Subcutaneous adipose tissue (tissue), 4 donors: ENCODE measurements around the gene NUB1. TPM values are rescaled to one million over a fixed set of nuclear protein-coding genes. Genes with fewer than 3 reads are reported as not detected.

ENCODE experiments used
- CTCF ChIP-seq: fragments of 450-650 bp; IDR thresholded peaks from one replicate; pipeline ENCODE4 v1.5.1; 2016; ENCODE audit warnings: low read depth, mild to moderate bottlenecking, control low read depth, antibody characterized with exemption, moderate library complexity
- total RNA-seq, 4 donors: library from RNA; depleted of rRNA; stranded (reverse); fragments of >200 nt; gene quantifications; one replicate each; pipeline ENCODE4 v1.1.0, GENCODE V29; 2016

NUB1 gene
- total RNA-seq, 4 donors from 2014 or later, result 59.2 to 95.4 (median 66.1) TPM

DNA sequence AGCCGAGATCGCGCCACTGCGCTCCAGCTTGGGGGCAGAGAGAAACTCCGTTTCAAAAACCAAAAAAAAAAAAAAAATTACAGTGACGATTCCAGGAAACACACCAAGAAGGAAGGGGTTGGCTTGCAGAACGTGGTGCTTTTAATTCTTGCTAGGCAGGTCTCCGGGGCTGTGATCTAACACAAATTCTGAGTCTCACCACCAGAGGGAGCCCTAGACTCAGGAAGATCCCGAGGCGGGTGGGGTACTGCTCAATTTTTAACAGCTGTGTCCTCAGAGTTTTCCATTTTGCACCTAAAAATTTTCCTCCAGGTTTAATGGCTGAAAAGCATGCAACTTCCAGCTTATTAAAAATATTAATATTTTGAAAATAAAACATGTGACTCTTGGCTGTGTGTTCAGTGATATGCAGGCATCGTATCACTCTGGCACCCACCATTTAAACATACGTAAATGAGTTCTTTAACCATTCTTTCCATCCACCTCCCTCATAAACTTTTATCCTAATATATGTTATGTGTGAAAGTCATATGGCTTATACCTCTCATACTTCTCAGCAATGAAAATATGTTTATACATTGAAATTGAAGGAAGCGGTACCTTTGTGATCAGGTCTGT is 26.5 kb upstream of the NUB1 start:
- no peak for TF ChIP-seq CTCF

DNA sequence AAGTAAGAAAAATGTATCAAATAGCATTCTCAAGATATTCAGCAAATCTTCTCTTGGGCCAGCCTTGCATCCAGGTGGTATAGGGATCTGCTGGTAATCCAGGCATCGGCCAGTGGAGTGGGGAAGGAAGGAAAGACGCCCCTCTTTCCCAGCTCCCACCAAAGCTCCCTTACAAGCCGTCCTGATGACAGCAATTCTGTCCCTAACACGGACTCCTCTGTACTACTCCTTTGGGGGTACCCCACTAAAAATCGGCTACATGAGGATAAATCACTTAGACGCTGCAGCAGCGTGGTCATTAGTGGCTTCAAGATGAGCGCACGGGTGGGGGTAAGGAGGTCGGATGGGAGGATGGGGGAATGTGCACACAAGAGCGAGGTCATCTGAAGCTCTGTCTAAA is 24.7 kb upstream of the NUB1 start:
- no peak for TF ChIP-seq CTCF

DNA sequence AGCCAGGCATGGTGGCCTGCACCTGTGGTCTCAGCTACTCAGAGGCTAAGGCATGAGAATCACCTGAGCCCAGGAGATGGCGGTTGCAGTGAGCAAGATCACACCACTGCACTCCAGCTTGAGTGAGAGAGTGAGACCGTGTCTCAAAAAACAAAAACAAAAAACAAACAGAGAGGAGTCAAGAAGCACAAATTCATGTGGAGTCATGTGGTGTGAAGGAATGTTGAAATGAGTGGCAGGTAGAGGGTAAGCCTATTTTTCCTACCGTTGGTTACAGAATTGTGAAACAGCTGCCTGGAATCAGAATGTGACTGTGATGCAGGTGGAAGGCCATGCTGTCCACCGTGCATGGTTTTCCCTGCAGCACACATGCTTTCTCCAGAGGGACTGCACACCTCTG is 23.7 kb upstream of the NUB1 start:
- no peak for TF ChIP-seq CTCF

- TF ChIP-seq CTCF, result no peak
Measured at GRCh38 chr7:151319189-151319588, 22.4 kb upstream of the NUB1 start.

DNA sequence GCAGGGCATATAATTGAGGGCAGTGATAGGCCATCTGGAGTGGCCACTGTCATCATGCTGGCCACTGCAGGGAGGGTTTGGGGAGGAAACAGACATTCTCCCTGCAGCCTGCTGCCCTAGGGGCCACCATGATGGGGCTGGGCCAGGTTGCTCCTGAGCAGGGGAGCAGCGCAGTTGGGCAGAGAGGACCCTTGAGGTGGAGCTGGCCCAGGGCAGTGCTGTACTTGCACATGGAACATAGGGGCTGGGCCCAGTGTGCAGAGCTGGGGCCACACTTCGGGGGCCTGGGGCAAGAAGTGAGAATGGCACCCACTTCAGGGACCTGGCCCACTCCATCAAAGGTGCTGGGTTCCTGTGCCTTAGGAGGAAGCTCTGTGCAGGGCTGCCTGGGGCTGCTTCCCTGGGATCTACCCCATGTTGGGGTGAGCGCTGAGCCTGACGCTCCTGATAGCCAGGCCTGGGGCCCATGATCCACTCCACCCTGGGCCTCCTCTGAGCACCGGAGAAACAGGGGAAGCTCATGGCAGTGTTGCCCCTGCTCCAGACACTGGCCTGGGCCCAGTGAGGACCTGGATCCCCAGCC is 21.3 kb upstream of the NUB1 start:
- no peak for TF ChIP-seq CTCF

GRCh38 chr7:151321341-151321740 is 20.3 kb upstream of the NUB1 start:
- TF ChIP-seq CTCF, result no peak

DNA sequence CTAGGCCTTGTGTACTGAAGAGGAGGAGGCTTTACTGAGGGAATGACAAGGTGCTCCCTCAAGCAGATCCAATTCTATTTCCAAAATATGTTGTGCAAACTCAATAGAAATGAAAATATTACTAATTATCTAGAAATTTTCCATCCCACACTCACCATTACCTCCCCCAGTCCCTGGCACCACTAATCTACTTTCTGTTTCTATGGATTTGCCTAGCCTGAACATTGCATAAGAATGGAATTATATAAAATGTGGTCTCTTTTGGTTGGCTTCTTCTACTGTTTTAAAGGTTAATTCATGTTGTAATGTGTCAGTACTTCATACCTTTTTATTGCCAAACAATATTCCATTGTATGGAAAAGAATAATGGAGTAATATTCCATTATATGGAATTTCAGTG is 18.7 kb upstream of the NUB1 start:
- no peak for TF ChIP-seq CTCF
